GM06990 (cell line): ENCODE measurements around the gene OR5B17.
"Not testable (repeated sequence)": the region's sequence is repeated elsewhere in the genome, so short reads cannot be mapped to it uniquely, and the experiment has no call there.

Source experiments
- DNase-seq: peaks from one replicate; pipeline ENCODE4 v3.0.0-alpha.2; 2011; ENCODE audit not compliant: insufficient read length; ENCODE audit errors: extremely low read depth
- H3K27me3 ChIP-seq: replicated peaks from 2 replicates; pipeline ENCODE4 v1.6.0; 2011; ENCODE audit warnings: low read length; ENCODE audit not compliant: control insufficient read depth, insufficient read depth
- H3K36me3 ChIP-seq: 2 replicates; pipeline ENCODE4 v1.5.1; 2011; ENCODE audit warnings: low read length; ENCODE audit not compliant: control insufficient read depth, insufficient read depth
- H3K4me3 ChIP-seq: replicated peaks from 2 replicates; pipeline ENCODE4 v1.5.1; 2011; ENCODE audit warnings: low read depth, mild to moderate bottlenecking, control low read depth, low read length
- CTCF ChIP-seq: IDR thresholded peaks from 2 replicates; pipeline ENCODE4 v1.5.1; 2011; ENCODE audit warnings: low read length, control low read depth, mild to moderate bottlenecking, inconsistent platforms; ENCODE audit not compliant: insufficient read depth, poor library complexity, severe bottlenecking

The OR5B17 gene

GRCh38 chr11:58358969-58359368, at the start of gene OR5B17:
Gene OR5B17, minus strand, starts transcription at chr11:58359069. Its CDS starts 0 bp downstream, at chr11:58359069.
- Histone ChIP-seq H3K36me3 (no peaks in the 10 kb centered on the region), H3K27me3 (no peaks in the 10 kb centered on the region), H3K4me3 (no peak within 1 kb of the TSS)
- no peak for TF ChIP-seq CTCF
- DNase-seq, result no peak

- no peak for DNase-seq
- H3K27me3 ChIP-seq, result no peaks in the 10 kb centered on the region
- no peak for TF ChIP-seq CTCF
- no peak within 1 kb of the TSS for H3K4me3 ChIP-seq
- no peaks in the 10 kb centered on the region for H3K36me3 ChIP-seq
These were observed 47.9 kb upstream of the OR5B17 start, which contains the start of gene OR5B3 for GRCh38 chr11:58406774-58407173. Gene OR5B3, minus strand, starts transcription at chr11:58406874. Its CDS starts 3,465 bp downstream, at chr11:58403409.

DNA sequence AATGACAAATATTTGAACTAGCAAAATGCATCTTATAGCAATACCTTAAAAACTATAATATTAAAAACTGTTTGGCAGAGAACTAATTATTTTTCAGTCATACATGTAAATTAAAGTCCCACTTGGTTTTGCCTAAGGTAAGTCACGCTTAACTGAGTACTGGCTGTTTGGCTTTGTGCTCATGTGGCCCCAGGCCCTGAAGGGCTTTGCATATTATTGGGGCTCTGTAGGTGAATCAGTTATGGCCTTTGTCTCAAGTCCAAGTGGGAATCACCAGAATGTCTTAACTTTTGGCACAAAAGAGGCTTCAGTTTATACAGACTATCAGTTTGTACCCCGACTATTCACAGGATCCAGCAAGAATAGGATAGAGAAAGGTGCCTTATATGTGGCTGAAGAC, 40.8 kb upstream of the OR5B17 start:
- H3K27me3 ChIP-seq, H3K36me3 ChIP-seq, H3K4me3 ChIP-seq, DNase-seq: not testable (repeated sequence)

GRCh38 chr11:58395581-58395980, 36.7 kb upstream of the OR5B17 start:
- no peaks in the 10 kb centered on the region for H3K27me3 ChIP-seq
- no peaks in the 10 kb centered on the region for H3K36me3 ChIP-seq
- TF ChIP-seq CTCF, result no peak
- H3K4me3 ChIP-seq, result no peak overlapping the region
- no peak for DNase-seq

- Histone ChIP-seq H3K27me3 (no peaks in the 10 kb centered on the region), H3K36me3 (no peaks in the 10 kb centered on the region), H3K4me3 (no peak overlapping the region)
- no peak for TF ChIP-seq CTCF
- no peak for DNase-seq
These were observed 35.3 kb upstream of the OR5B17 start for GRCh38 chr11:58394195-58394594.

- no peak for TF ChIP-seq CTCF
- Histone ChIP-seq H3K27me3 (no peaks in the 10 kb centered on the region), H3K4me3 (no peak overlapping the region), H3K36me3 (no peaks in the 10 kb centered on the region)
- no peak for DNase-seq
These were observed 33.9 kb upstream of the OR5B17 start for GRCh38 chr11:58392746-58393145.
